WTC11 (cell line): ENCODE data around the gene RAB3IL1. TPM values are rescaled to one million over a fixed set of nuclear protein-coding genes. Genes with fewer than 3 reads are reported as not detected.

Experiments
- ATAC-seq: fragments of 200-7000 bp; cut with Tn5 transposase; 2 replicates; pipeline ENCODE4 v1.10.0; 2021; ENCODE audit warnings: mild to moderate bottlenecking, moderate library complexity
- CTCF ChIA-PET: fragments of 300-600 bp; sonication (Branson Sonifier 250); formaldehyde crosslinking; loops from one replicate; lab custom pipeline; 2021; ENCODE audit warnings: antibody characterized with exemption; lab: Charles Lee
- POLR2A ChIA-PET: fragments of 350-600 bp; sonication (Branson Sonifier 250); formaldehyde crosslinking; loops from one replicate; lab custom pipeline; 2021; ENCODE audit warnings: antibody characterized with exemption; lab: Charles Lee
- DNase-seq: peaks from one replicate; pipeline ENCODE4 v3.0.0; 2021; ENCODE audit warnings: low spot score
- H3K27ac Mint-ChIP-seq: 2 replicates; pipeline ENCODE4 v1.8.0; 2021; ENCODE audit warnings: mixed read lengths
- H3K27me3 Mint-ChIP-seq: 2 replicates; pipeline ENCODE4 v1.8.0; 2021; ENCODE audit warnings: low read depth, mild to moderate bottlenecking, moderate library complexity, mixed read lengths
- H3K36me3 Mint-ChIP-seq: 2 replicates; pipeline ENCODE4 v1.8.0; 2021; ENCODE audit warnings: mixed read lengths
- H3K4me1 Mint-ChIP-seq: 2 replicates; pipeline ENCODE4 v1.8.0; 2022; ENCODE audit warnings: mixed read lengths
- H3K4me3 Mint-ChIP-seq: 2 replicates; pipeline ENCODE4 v1.8.0; 2021; ENCODE audit warnings: mild to moderate bottlenecking, moderate library complexity, mixed read lengths
- H3K9me3 Mint-ChIP-seq: 2 replicates; pipeline ENCODE4 v1.8.0; 2021; ENCODE audit warnings: mixed read lengths
- AR ChIP-seq: fragments of 250-450 bp; sonication (Bioruptor Pico); IDR thresholded peaks from 2 replicates; pipeline ENCODE4 v1.9.0; 2021; ENCODE audit warnings: mild to moderate bottlenecking
- ATF1 ChIP-seq: sonication (generic); formaldehyde crosslinking; IDR thresholded peaks from 2 replicates; pipeline ENCODE4 v1.8.1; 2023; ENCODE audit warnings: mild to moderate bottlenecking, moderate library complexity, missing genetic modification reagents
- CBFB ChIP-seq: sonication (generic); formaldehyde crosslinking; IDR thresholded peaks from 2 replicates; pipeline ENCODE4 v1.8.1; 2022; ENCODE audit warnings: mild to moderate bottlenecking, low read depth, missing genetic modification reagents
- CTCF ChIP-seq: fragments of 200-600 bp; IDR thresholded peaks from 2 replicates; pipeline ENCODE4 v1.8.0; 2022; ENCODE audit warnings: antibody characterized with exemption
- ESRRA ChIP-seq: sonication (generic); formaldehyde crosslinking; IDR thresholded peaks from 2 replicates; pipeline ENCODE4 v1.8.1; 2022; ENCODE audit warnings: mild to moderate bottlenecking, missing genetic modification reagents, borderline replicate concordance
- ETV6 ChIP-seq: sonication (generic); formaldehyde crosslinking; IDR thresholded peaks from 2 replicates; pipeline ENCODE4 v1.8.1; 2022; ENCODE audit warnings: mild to moderate bottlenecking, missing genetic modification reagents
- GABPB1 ChIP-seq: sonication (generic); formaldehyde crosslinking; IDR thresholded peaks from 2 replicates; pipeline ENCODE4 v1.8.1; 2023; ENCODE audit warnings: mild to moderate bottlenecking, missing genetic modification reagents
- HMGA2 ChIP-seq: fragments of 250-450 bp; sonication (Bioruptor Pico); IDR thresholded peaks from 2 replicates; pipeline ENCODE4 v1.4.0; 2021; ENCODE audit warnings: mild to moderate bottlenecking, moderate library complexity
- MXD4 ChIP-seq: fragments of 250-450 bp; sonication (Bioruptor Pico); IDR thresholded peaks from 2 replicates; pipeline ENCODE4 v1.8.0; 2021; ENCODE audit warnings: mild to moderate bottlenecking, moderate library complexity, borderline replicate concordance
- OVOL2 ChIP-seq: fragments of 250-450 bp; sonication (Bioruptor Pico); IDR thresholded peaks from 2 replicates; pipeline ENCODE4 v1.9.0; 2021; ENCODE audit warnings: mild to moderate bottlenecking, borderline replicate concordance
- SOX15 ChIP-seq: fragments of 250-450 bp; sonication (Bioruptor Pico); IDR thresholded peaks from 2 replicates; pipeline ENCODE4 v1.9.0; 2021; ENCODE audit warnings: mild to moderate bottlenecking
- SP1 ChIP-seq: sonication (generic); formaldehyde crosslinking; conservative IDR thresholded peaks from 2 replicates; pipeline ENCODE4 v1.8.1; 2022; ENCODE audit warnings: missing genetic modification reagents
- TCF7 ChIP-seq: sonication (generic); formaldehyde crosslinking; IDR thresholded peaks from 2 replicates; pipeline ENCODE4 v1.8.0; 2022; ENCODE audit warnings: mild to moderate bottlenecking, low read depth, missing genetic modification reagents, moderate library complexity
- TEAD4 ChIP-seq: sonication (generic); formaldehyde crosslinking; IDR thresholded peaks from 2 replicates; pipeline ENCODE4 v1.8.0; 2022; ENCODE audit warnings: mild to moderate bottlenecking, missing genetic modification reagents
- ZNF121 ChIP-seq: sonication (generic); formaldehyde crosslinking; IDR thresholded peaks from 2 replicates; pipeline ENCODE4 v1.8.0; 2023; ENCODE audit warnings: missing genetic modification reagents
- ZNF138 ChIP-seq: sonication (generic); formaldehyde crosslinking; conservative IDR thresholded peaks from 2 replicates; pipeline ENCODE4 v1.8.1; 2022; ENCODE audit warnings: mild to moderate bottlenecking, moderate library complexity, missing genetic modification reagents
- ZNF219 ChIP-seq: sonication (generic); formaldehyde crosslinking; IDR thresholded peaks from 2 replicates; pipeline ENCODE4 v1.8.0; 2023; ENCODE audit warnings: missing genetic modification reagents, mild to moderate bottlenecking, borderline replicate concordance
- ZNF232 ChIP-seq: sonication (generic); formaldehyde crosslinking; IDR thresholded peaks from 2 replicates; pipeline ENCODE4 v1.8.0; 2022; ENCODE audit warnings: mild to moderate bottlenecking, missing genetic modification reagents
- ZNF396 ChIP-seq: fragments of 250-450 bp; sonication (Bioruptor Pico); IDR thresholded peaks from 2 replicates; pipeline ENCODE4 v1.8.0; 2021; ENCODE audit warnings: mild to moderate bottlenecking, moderate library complexity, borderline replicate concordance
- ZNF423 ChIP-seq: fragments of 250-450 bp; sonication (Bioruptor Pico); IDR thresholded peaks from 2 replicates; pipeline ENCODE4 v2.1.2; 2022; ENCODE audit warnings: mild to moderate bottlenecking, moderate library complexity
- ZNF512 ChIP-seq: sonication (generic); formaldehyde crosslinking; IDR thresholded peaks from 2 replicates; pipeline ENCODE4 v1.8.1; 2022; ENCODE audit warnings: missing genetic modification reagents, borderline replicate concordance
- total RNA-seq: library from RNA; stranded (reverse); gene quantifications from 3 replicates; pipeline ENCODE4 v1.2.3, GENCODE V29; 2021
- TF ChIP-seq, protein P1 (sequence below): sonication (generic); formaldehyde crosslinking; IDR thresholded peaks from 2 replicates; pipeline ENCODE4 v1.8.1; 2023; ENCODE audit warnings: mild to moderate bottlenecking, moderate library complexity, missing genetic modification reagents
- TF ChIP-seq, protein P2 (sequence below): fragments of 250-450 bp; sonication (Bioruptor Pico); IDR thresholded peaks from 2 replicates; pipeline ENCODE4 v1.9.0; 2021; ENCODE audit warnings: moderate library complexity, mild to moderate bottlenecking, inconsistent platforms, borderline replicate concordance
- TF ChIP-seq, protein P3 (sequence below): sonication (generic); formaldehyde crosslinking; conservative IDR thresholded peaks from 2 replicates; pipeline ENCODE4 v1.8.1; 2022; ENCODE audit warnings: mild to moderate bottlenecking, missing genetic modification reagents

Gene RAB3IL1
- total RNA-seq, 1 experiment from 2014 or later = 7.2 TPM

- peak; percentile 52; the same call in 1 of the 2 replicates for TF ChIP-seq GABPB1 (CRISPR knock-in tag)
- no peak for TF ChIP-seq ZNF138 (CRISPR knock-in tag)
- no peak for TF ChIP-seq ZNF512 (CRISPR knock-in tag)
- TF ChIP-seq MXD4 (CRISPR knock-in tag) = no peak
- TF ChIP-seq ZNF396 (CRISPR knock-in tag) = no peak
- 0 out of 2 replicates have a peak, but pooled peaks have one; percentile 45 for TF ChIP-seq ZNF121 (CRISPR knock-in tag)
- 0 out of 2 replicates have a peak, but pooled peaks have one; percentile 23 for TF ChIP-seq SP1
- TF ChIP-seq ETV6 (CRISPR knock-in tag) = no peak
- peak; percentile 100 for TF ChIP-seq CTCF
- TF ChIP-seq, protein P1, sequence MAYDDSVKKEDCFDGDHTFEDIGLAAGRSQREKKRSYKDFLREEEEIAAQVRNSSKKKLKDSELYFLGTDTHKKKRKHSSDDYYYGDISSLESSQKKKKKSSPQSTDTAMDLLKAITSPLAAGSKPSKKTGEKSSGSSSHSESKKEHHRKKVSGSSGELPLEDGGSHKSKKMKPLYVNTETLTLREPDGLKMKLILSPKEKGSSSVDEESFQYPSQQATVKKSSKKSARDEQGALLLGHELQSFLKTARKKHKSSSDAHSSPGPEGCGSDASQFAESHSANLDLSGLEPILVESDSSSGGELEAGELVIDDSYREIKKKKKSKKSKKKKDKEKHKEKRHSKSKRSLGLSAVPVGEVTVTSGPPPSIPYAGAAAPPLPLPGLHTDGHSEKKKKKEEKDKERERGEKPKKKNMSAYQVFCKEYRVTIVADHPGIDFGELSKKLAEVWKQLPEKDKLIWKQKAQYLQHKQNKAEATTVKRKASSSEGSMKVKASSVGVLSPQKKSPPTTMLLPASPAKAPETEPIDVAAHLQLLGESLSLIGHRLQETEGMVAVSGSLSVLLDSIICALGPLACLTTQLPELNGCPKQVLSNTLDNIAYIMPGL (CRISPR knock-in tag) = peak; percentile 32; the same call in 1 of the 2 replicates
- no peak for TF ChIP-seq CBFB
- TF ChIP-seq ZNF232 (CRISPR knock-in tag) = no peak
- no peaks in the 10 kb centered on the region for H3K9me3 Mint-ChIP-seq
- ATAC-seq (peak; percentile 80), DNase-seq (peak; percentile 98)
- no peak overlapping the region for H3K4me3 Mint-ChIP-seq
- no peak overlapping the region for H3K27ac Mint-ChIP-seq
- no peaks in the 10 kb centered on the region for H3K27me3 Mint-ChIP-seq
- no peaks in the 10 kb centered on the region for H3K36me3 Mint-ChIP-seq
- ChIA-PET POLR2A (interaction anchor here (0.6 to 4.1 kb wide), 3 partner anchors 48 to 56 kb away, joined by 4 to 26 read pairs (median 15); partner anchors contain the start of gene BEST1), CTCF (interaction anchor here (0.5 to 10.9 kb wide), 80 partner anchors 9 to 829 kb away, joined by 3 to 685 read pairs (median 5); partner anchors contain the start of genes BEST1, FADS1, FADS2 and FADS3)
- peaks cover 20% of the 10 kb centered on the region for H3K4me1 Mint-ChIP-seq
Measured at GRCh38 chr11:61899146-61899841, 18.1 kb downstream of the RAB3IL1 start.

GRCh38 chr11:61898247-61898582, 19.2 kb downstream of the RAB3IL1 start:
- peaks cover 15% of the 10 kb centered on the region for H3K4me1 Mint-ChIP-seq
- H3K27ac Mint-ChIP-seq = no peak overlapping the region
- POLR2A ChIA-PET = interaction anchor here (3.1 to 4.1 kb wide), 2 partner anchors 49 to 52 kb away, joined by 15 to 26 read pairs; partner anchors contain the start of gene BEST1
- no peak for TF ChIP-seq ZNF423 (CRISPR knock-in tag)
- no peak for TF ChIP-seq ATF1
- TF ChIP-seq ESRRA (CRISPR knock-in tag) = no peak
- no peak for TF ChIP-seq AR (CRISPR knock-in tag)
- TF ChIP-seq TEAD4 (CRISPR knock-in tag) = no peak
- TF ChIP-seq SOX15 = no peak
- no peak for TF ChIP-seq CTCF
- no peak for TF ChIP-seq HMGA2
- no peak for TF ChIP-seq OVOL2 (CRISPR knock-in tag)
- TF ChIP-seq, protein P2, sequence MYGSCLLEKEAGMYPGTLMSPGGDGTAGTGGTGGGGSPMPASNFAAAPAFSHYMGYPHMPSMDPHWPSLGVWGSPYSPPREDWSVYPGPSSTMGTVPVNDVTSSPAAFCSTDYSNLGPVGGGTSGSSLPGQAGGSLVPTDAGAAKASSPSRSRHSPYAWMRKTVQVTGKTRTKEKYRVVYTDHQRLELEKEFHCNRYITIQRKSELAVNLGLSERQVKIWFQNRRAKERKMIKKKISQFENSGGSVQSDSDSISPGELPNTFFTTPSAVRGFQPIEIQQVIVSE (CRISPR knock-in tag) = no peak
- TF ChIP-seq TCF7 (CRISPR knock-in tag) = no peak
- TF ChIP-seq, protein P3, sequence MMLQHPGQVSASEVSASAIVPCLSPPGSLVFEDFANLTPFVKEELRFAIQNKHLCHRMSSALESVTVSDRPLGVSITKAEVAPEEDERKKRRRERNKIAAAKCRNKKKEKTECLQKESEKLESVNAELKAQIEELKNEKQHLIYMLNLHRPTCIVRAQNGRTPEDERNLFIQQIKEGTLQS (CRISPR knock-in tag) = no peak
- no peak for TF ChIP-seq MXD4 (CRISPR knock-in tag)
- no peak for TF ChIP-seq ZNF219 (CRISPR knock-in tag)

More at GRCh38 chr11:61898247-61898582, 19.2 kb downstream of the RAB3IL1 start:
- CTCF ChIA-PET = interaction anchor here (0.7 to 10.9 kb wide), 45 partner anchors 8 to 849 kb away, joined by 3 to 685 read pairs (median 10); partner anchors contain the start of genes BEST1, FADS1, FADS2 and FADS3
- ATAC-seq (no peak), DNase-seq (no peak)
- Mint-ChIP-seq H3K27me3 (no peaks in the 10 kb centered on the region), H3K4me3 (no peak overlapping the region), H3K9me3 (no peaks in the 10 kb centered on the region), H3K36me3 (no peaks in the 10 kb centered on the region)
